ENCODE results near the gene SUSD1. TPM values are rescaled to one million over a fixed set of nuclear protein-coding genes. Genes with fewer than 3 reads are reported as not detected.

Gene SUSD1
- total RNA-seq, 1 donor from 2014 or later: 41.1 TPM

GRCh38 chr9:112065806-112066606 is 109.1 kb downstream of the SUSD1 start:
- H3K36me3 Mint-ChIP-seq (ENCODE audit: insufficient read depth): peaks cover 23% of the 10 kb centered on the region
- H3K4me1 Mint-ChIP-seq (ENCODE audit: low read depth): peaks cover 13% of the 10 kb centered on the region
- no peaks in the 10 kb centered on the region for H3K9me3 Mint-ChIP-seq (ENCODE audit: low read depth)
- H3K4me3 Mint-ChIP-seq (ENCODE audit: low read depth): no peak overlapping the region
- DNase-seq (ENCODE audit: low spot score, unreplicated experiment): no peak
- peak overlapping the region; percentile 94 for H3K27ac Mint-ChIP-seq
- no peaks in the 10 kb centered on the region for H3K27me3 Mint-ChIP-seq
- TF ChIP-seq CTCF (IDR thresholded peaks at IDR 0.05; ENCODE audit: unreplicated experiment): no peak

- DNase-seq (ENCODE audit: low spot score, unreplicated experiment): no peak
- Mint-ChIP-seq H3K27ac (no peak overlapping the region), H3K36me3 (ENCODE audit: insufficient read depth) (peaks cover 22% of the 10 kb centered on the region)
Observed at GRCh38 chr9:112064871-112065270, 110.2 kb downstream of the SUSD1 start.

GRCh38 chr9:112063586-112063985 is 111.5 kb downstream of the SUSD1 start:
- Mint-ChIP-seq H3K27ac (no peak overlapping the region), H3K9me3 (ENCODE audit: low read depth) (no peaks in the 10 kb centered on the region), H3K4me1 (ENCODE audit: low read depth) (peaks cover 13% of the 10 kb centered on the region), H3K27me3 (no peaks in the 10 kb centered on the region), H3K4me3 (ENCODE audit: low read depth) (no peak overlapping the region), H3K36me3 (ENCODE audit: insufficient read depth) (peaks cover 19% of the 10 kb centered on the region)
- TF ChIP-seq CTCF (IDR thresholded peaks at IDR 0.05; ENCODE audit: unreplicated experiment): no peak
- no peak for DNase-seq (ENCODE audit: low spot score, unreplicated experiment)

More at GRCh38 chr9:112064871-112065270, 110.2 kb downstream of the SUSD1 start:
- peaks cover 13% of the 10 kb centered on the region for H3K4me1 Mint-ChIP-seq (ENCODE audit: low read depth)
- H3K4me3 Mint-ChIP-seq (ENCODE audit: low read depth): no peak overlapping the region
- no peaks in the 10 kb centered on the region for H3K9me3 Mint-ChIP-seq (ENCODE audit: low read depth)
- H3K27me3 Mint-ChIP-seq: no peaks in the 10 kb centered on the region
- no peak for TF ChIP-seq CTCF (IDR thresholded peaks at IDR 0.05; ENCODE audit: unreplicated experiment)

GRCh38 chr9:112063151-112063550 is 111.9 kb downstream of the SUSD1 start:
- peaks cover 13% of the 10 kb centered on the region for H3K4me1 Mint-ChIP-seq (ENCODE audit: low read depth)
- H3K27me3 Mint-ChIP-seq: no peaks in the 10 kb centered on the region
- no peak for DNase-seq (ENCODE audit: low spot score, unreplicated experiment)
- H3K27ac Mint-ChIP-seq: no peak overlapping the region
- no peak overlapping the region for H3K4me3 Mint-ChIP-seq (ENCODE audit: low read depth)
- H3K36me3 Mint-ChIP-seq (ENCODE audit: insufficient read depth): peaks cover 22% of the 10 kb centered on the region
- no peak for TF ChIP-seq CTCF (IDR thresholded peaks at IDR 0.05; ENCODE audit: unreplicated experiment)
- no peaks in the 10 kb centered on the region for H3K9me3 Mint-ChIP-seq (ENCODE audit: low read depth)

GRCh38 chr9:112061152-112061740 is 113.9 kb downstream of the SUSD1 start:
- no peak overlapping the region for H3K27ac Mint-ChIP-seq
- H3K4me3 Mint-ChIP-seq (ENCODE audit: low read depth): no peak overlapping the region
- peaks cover 26% of the 10 kb centered on the region for H3K36me3 Mint-ChIP-seq (ENCODE audit: insufficient read depth)
- no peaks in the 10 kb centered on the region for H3K9me3 Mint-ChIP-seq (ENCODE audit: low read depth)
- no peak for DNase-seq (ENCODE audit: low spot score, unreplicated experiment)
- H3K27me3 Mint-ChIP-seq: no peaks in the 10 kb centered on the region
- no peak for TF ChIP-seq CTCF (IDR thresholded peaks at IDR 0.05; ENCODE audit: unreplicated experiment)
- peaks cover 9% of the 10 kb centered on the region for H3K4me1 Mint-ChIP-seq (ENCODE audit: low read depth)

All from progenitor cell of endocrine pancreas (in vitro differentiated cells).